GM18520 (cell line): Measurements from ENCODE around the gene MRPL43.

Experiments used
- ATAC-seq: cut with Tn5 transposase; IDR thresholded peaks from one replicate; pipeline ENCODE4 v1.9.1; 2021; ENCODE audit not compliant: unreplicated experiment

MRPL43 gene

GRCh38 chr10:101005361-101005760, 18.1 kb upstream of the MRPL43 start:
- no peak for ATAC-seq

- no peak for ATAC-seq
Observed at GRCh38 chr10:101003639-101004206, 16.4 kb upstream of the MRPL43 start.

DNA sequence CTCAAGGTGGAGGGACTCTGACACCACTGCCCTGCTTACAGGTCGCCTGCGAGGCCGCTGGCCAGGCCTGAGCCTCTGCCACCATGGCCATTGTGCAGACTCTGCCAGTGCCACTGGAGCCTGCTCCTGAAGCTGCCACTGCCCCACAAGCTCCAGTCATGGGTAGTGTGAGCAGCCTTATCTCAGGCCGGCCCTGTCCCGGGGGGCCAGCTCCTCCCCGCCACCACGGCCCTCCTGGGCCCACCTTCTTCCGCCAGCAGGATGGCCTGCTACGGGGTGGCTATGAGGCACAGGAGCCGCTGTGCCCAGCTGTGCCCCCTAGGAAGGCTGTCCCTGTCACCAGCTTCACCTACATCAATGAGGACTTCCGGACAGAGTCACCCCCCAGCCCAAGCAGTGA, 15.2 kb upstream of the MRPL43 start:
- no peak for ATAC-seq

- ATAC-seq, result no peak
Observed at GRCh38 chr10:101001659-101002035, 14.3 kb upstream of the MRPL43 start.

DNA sequence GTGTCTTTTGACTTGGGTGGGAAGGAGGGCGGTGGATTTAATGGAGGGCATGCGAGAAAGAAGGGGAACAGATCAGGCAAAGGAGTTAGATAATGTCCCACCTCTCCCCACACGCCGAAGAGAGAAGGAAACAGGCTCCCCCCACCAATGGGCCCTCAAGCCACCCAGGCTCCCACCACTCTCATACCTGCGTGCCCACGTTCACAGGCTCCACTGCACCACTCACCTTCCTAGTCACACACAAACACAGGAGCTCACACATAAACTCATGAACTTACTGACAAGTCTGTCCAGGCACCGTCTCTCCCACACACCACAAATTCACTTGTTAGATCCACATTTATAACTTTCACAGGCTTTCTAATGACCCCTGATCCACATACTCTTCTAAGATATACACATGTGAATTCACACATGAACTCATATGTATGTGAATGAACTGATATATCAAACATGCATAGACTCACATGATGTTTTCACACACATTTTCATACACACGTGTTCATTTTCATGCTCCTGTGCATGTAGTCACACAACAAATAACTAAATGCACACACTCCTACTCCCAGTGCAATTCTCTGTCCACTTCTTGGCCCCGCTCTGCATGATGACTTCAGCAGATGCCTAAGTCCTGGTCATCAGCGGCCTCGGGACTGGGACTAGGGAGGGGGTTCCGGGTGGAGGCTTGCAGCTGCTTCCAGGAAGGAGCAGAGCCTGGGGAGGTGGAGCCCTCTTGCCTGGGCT, 13.8 kb upstream of the MRPL43 start:
- ATAC-seq, result no peak

- no peak for ATAC-seq
Observed at GRCh38 chr10:101000127-101000914, 13.0 kb upstream of the MRPL43 start.

GRCh38 chr10:100999742-101000126, 12.4 kb upstream of the MRPL43 start, which contains the start of gene LZTS2:
Gene LZTS2 (plus strand): TSS chr10:100999808. CDS start chr10:101002539, 2,731 bp downstream.
- ATAC-seq, result no peak

DNA sequence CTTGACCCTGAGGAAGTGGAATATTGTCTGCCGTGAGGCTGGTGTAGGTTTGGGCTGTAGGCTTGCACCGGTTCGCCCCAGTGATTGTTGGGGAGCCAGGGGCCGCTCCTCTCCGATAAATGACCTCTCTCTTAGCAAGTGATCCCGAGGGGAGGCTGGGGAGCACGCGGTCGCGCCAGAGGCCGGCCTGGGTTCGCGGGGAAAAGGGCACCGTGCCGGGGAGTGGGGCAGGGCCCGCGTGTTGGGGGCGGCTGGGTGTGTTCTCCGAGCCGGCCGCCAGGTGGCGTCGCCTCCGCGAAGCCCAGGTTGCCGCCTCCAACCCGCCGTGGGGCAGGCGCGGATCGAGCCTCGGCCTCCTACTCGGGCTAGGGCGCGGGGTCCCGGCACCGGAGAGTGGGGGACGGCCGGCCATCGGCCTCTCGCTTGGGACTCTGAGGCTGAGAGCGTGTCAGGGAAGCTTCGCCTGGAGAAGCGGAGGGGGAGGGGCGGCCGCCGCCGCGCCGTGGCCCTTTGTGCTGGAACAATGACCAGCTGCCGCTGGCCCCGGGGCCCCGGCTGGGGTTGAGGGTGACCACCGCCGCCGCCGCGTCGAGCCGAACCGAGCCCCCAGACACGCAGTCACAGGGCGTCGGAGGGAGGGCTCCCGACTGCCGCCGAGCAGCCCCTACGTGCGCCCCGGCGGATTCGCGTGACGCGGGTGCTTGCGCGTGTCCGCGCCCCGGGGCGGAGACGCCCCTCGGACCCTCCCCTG, 11.9 kb upstream of the MRPL43 start:
- ATAC-seq, result peak; percentile 33

GRCh38 chr10:100998183-100998990, 11.1 kb upstream of the MRPL43 start:
- no peak for ATAC-seq

- ATAC-seq, result peak; percentile 31
Observed at GRCh38 chr10:100997360-100998182, 10.3 kb upstream of the MRPL43 start.

GRCh38 chr10:100996678-100997359, 9.5 kb upstream of the MRPL43 start:
- ATAC-seq, result no peak

GRCh38 chr10:100995181-100995580, 7.9 kb upstream of the MRPL43 start:
- no peak for ATAC-seq

- ATAC-seq, result no peak
Observed at GRCh38 chr10:100993986-100994708, 6.8 kb upstream of the MRPL43 start.

- no peak for ATAC-seq
Observed at GRCh38 chr10:100989088-100989487, 1.8 kb upstream of the MRPL43 start.

DNA sequence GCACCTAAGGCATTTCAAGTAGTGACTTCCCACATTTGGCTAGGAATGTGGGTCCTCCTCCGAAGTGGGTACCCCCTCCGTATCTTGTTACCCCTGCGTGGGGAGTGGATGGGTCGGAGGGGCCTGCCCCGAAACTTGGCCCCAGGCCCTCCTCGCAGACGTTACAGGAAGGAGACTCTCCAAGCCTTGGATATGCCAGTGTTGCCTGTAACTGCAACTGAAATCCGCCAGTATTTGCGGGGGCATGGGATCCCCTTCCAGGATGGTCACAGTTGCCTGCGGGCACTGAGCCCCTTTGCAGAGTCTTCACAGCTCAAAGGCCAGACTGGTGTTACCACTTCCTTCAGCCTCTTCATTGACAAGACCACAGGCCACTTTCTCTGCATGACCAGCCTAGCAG, 869 bp upstream of the MRPL43 start:
- ATAC-seq, result no peak

DNA sequence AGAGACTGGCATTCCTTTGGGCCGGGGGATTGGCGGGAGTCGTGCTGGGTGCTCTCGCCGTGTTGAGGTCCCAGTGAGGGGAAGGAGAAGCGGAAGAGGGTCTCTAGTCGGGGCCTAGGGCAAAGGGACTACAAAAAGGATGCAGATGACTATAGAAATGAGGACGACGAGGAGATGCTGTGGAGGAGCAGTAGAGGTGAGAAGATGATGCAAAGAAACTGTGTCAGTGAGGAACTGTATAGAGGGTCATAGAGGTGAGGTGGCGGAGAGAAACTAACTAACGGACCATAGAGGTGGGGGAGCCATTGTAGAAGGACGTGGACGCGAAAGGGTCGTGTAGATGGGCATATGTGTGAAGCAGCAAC, 370 bp upstream of the MRPL43 start:
- ATAC-seq, result no peak

- no peak for ATAC-seq
Observed at GRCh38 chr10:100986623-100986951, 710 bp downstream of the MRPL43 start.

DNA sequence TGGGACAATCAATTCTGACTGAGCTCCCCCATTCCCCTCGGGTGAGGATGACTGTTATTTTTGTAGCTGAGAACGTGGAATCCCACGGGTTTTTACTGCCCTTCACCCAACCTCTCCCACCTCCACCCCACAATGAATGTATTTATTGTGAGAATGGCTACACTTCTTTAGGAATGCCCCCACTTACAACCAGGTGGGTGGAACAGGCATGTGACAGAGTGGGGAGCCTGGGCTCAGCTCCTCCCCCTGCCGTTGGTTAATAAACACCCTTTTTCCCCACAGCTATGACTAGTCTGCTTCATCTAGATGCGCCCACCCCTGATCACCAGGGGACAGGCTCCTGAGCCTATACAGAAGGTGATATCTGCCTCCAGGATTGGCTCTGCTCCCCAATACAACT, 2.0 kb downstream of the MRPL43 start:
- no peak for ATAC-seq
